GM18517 (cell line): ENCODE results near the gene TCP11L2.
"Not testable (repeated sequence)": the region's sequence is repeated elsewhere in the genome, so short reads cannot be mapped to it uniquely, and the experiment has no call there.

Experiments
- ATAC-seq: cut with Tn5 transposase; IDR thresholded peaks from one replicate; pipeline ENCODE4 v1.9.1; 2021; ENCODE audit warnings: mild to moderate bottlenecking, moderate library complexity; ENCODE audit not compliant: unreplicated experiment

Gene TCP11L2

GRCh38 chr12:106341086-106341877 is 38.7 kb downstream of the TCP11L2 start:
- ATAC-seq, result no peak

- no peak for ATAC-seq
Observed at GRCh38 chr12:106342397-106343213, 40.1 kb downstream of the TCP11L2 start.

- no peak for ATAC-seq
Observed at GRCh38 chr12:106343214-106343528, 40.6 kb downstream of the TCP11L2 start.

- ATAC-seq, result no peak
Observed at GRCh38 chr12:106344131-106344530, 41.6 kb downstream of the TCP11L2 start.

GRCh38 chr12:106345746-106346145 is 43.2 kb downstream of the TCP11L2 start:
- ATAC-seq, result no peak

- ATAC-seq, result no peak
Observed at GRCh38 chr12:106348411-106348810, 45.9 kb downstream of the TCP11L2 start.

- ATAC-seq, result no peak
Observed at GRCh38 chr12:106353175-106353574, 50.6 kb downstream of the TCP11L2 start.

- peak; percentile 91 for ATAC-seq
Observed at GRCh38 chr12:106357549-106358395, 55.2 kb downstream of the TCP11L2 start, which contains the start of gene POLR3B. POLR3B (plus strand) TSS chr12:106357748; CDS start chr12:106357880, 132 bp downstream.

- peak; percentile 5 for ATAC-seq
Observed at GRCh38 chr12:106358396-106359241, 56.1 kb downstream of the TCP11L2 start.

- no peak for ATAC-seq
Observed at GRCh38 chr12:106359646-106360399, 57.3 kb downstream of the TCP11L2 start.

GRCh38 chr12:106360400-106360994 is 58.0 kb downstream of the TCP11L2 start:
- ATAC-seq, result no peak

GRCh38 chr12:106362971-106363370 is 60.4 kb downstream of the TCP11L2 start:
- no peak for ATAC-seq

GRCh38 chr12:106364261-106364660 is 61.7 kb downstream of the TCP11L2 start:
- no peak for ATAC-seq

GRCh38 chr12:106369624-106370346 is 67.3 kb downstream of the TCP11L2 start:
- ATAC-seq, result no peak

- ATAC-seq, result no peak
Observed at GRCh38 chr12:106378788-106379187, 76.3 kb downstream of the TCP11L2 start.

GRCh38 chr12:106380954-106381353 is 78.4 kb downstream of the TCP11L2 start:
- ATAC-seq, result no peak

- ATAC-seq, result not testable (repeated sequence)
Observed at GRCh38 chr12:106381866-106382265, 79.3 kb downstream of the TCP11L2 start.

- ATAC-seq, result no peak
Observed at GRCh38 chr12:106386813-106387535, 84.4 kb downstream of the TCP11L2 start.
